ENCODE data around the gene ATG4C.

DNA sequence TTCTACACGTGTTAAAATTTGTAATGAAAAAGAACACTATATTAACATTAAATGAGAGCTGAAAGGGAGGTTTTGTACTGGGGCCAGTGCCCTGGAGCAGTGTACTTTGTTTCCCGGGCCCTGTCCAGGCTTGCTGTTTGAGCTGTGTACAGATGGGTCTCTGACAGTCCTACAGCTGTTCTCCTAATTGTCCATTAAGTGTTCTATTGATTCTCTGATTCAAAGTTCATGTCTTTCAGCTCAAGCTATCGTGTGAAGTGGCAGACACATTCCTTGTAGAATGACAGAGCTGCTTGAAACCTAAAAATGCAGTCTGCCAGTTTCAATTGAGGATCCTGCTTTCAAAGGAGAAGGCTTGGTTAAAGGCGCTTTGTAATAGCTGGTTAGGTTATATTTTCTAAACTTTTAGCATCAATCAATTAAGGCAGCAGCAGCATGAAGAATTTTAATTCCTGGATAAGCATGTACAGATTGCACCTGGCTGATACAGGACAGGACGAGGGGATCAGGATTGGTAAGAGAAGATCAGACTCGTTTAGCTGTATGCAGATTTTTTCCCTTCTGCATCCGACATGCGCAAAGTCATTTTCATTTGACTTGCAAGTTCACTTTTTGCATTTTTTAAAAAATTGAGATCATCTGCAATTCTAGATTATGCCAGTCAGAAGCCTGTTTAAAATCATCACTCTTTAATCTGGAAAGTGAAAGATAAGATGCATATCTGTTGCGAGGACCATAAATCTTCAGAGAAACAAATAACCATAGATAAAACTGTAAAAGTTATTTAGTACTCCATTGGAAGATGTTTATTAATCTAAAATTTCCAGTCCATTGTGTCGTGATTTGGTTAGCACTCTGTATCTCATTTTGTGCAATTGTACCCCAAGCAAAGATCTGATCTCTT lies 98.5 kb downstream of the ATG4C start:
- TF ChIP-seq, protein P1, sequence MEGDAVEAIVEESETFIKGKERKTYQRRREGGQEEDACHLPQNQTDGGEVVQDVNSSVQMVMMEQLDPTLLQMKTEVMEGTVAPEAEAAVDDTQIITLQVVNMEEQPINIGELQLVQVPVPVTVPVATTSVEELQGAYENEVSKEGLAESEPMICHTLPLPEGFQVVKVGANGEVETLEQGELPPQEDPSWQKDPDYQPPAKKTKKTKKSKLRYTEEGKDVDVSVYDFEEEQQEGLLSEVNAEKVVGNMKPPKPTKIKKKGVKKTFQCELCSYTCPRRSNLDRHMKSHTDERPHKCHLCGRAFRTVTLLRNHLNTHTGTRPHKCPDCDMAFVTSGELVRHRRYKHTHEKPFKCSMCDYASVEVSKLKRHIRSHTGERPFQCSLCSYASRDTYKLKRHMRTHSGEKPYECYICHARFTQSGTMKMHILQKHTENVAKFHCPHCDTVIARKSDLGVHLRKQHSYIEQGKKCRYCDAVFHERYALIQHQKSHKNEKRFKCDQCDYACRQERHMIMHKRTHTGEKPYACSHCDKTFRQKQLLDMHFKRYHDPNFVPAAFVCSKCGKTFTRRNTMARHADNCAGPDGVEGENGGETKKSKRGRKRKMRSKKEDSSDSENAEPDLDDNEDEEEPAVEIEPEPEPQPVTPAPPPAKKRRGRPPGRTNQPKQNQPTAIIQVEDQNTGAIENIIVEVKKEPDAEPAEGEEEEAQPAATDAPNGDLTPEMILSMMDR (IDR thresholded peaks at IDR 0.05), result no peak
- TF ChIP-seq EZH2phosphoT487 (IDR thresholded peaks at IDR 0.05), result no peak

Measured in neural progenitor cell (in vitro differentiated cells).